Activated naive CD8-positive, alpha-beta T cell (primary cell): Measurements from ENCODE around the gene AMHR2.

Experiments
- H3K27ac Mint-ChIP-seq: one replicate; pipeline ENCODE4 v1.8.0; 2021; ENCODE audit warnings: mixed read lengths
- H3K27me3 Mint-ChIP-seq: one replicate; pipeline ENCODE4 v1.8.0; 2021; ENCODE audit warnings: mixed read lengths
- H3K36me3 Mint-ChIP-seq: one replicate; pipeline ENCODE4 v1.8.0; 2021; ENCODE audit warnings: mixed read lengths
- H3K4me1 Mint-ChIP-seq: one replicate; pipeline ENCODE4 v1.8.0; 2021; ENCODE audit warnings: low read depth, mixed read lengths
- H3K4me3 Mint-ChIP-seq: one replicate; pipeline ENCODE4 v1.8.0; 2021; ENCODE audit warnings: mild to moderate bottlenecking, mixed read lengths
- H3K9me3 Mint-ChIP-seq: one replicate; pipeline ENCODE4 v1.8.0; 2021; ENCODE audit warnings: low read depth, mixed read lengths

The AMHR2 gene

GRCh38 chr12:53474819-53475218 lies 51.2 kb downstream of the AMHR2 start:
- Mint-ChIP-seq H3K9me3 (no peaks in the 10 kb centered on the region), H3K4me3 (peak overlapping the region; percentile 57), H3K36me3 (peaks cover 7% of the 10 kb centered on the region), H3K27me3 (no peaks in the 10 kb centered on the region), H3K4me1 (peaks cover 56% of the 10 kb centered on the region), H3K27ac (peak overlapping the region; percentile 85)

GRCh38 chr12:53476769-53477209 lies 53.1 kb downstream of the AMHR2 start:
- no peaks in the 10 kb centered on the region for H3K27me3 Mint-ChIP-seq
- peaks cover 45% of the 10 kb centered on the region for H3K4me1 Mint-ChIP-seq
- peaks cover 3% of the 10 kb centered on the region for H3K36me3 Mint-ChIP-seq
- H3K9me3 Mint-ChIP-seq: no peaks in the 10 kb centered on the region
- peak overlapping the region; percentile 72 for H3K27ac Mint-ChIP-seq
- no peak overlapping the region for H3K4me3 Mint-ChIP-seq

GRCh38 chr12:53478865-53479264 lies 55.2 kb downstream of the AMHR2 start:
- H3K27ac Mint-ChIP-seq: peak overlapping the region; percentile 79
- no peak overlapping the region for H3K4me3 Mint-ChIP-seq

GRCh38 chr12:53479331-53479730 lies 55.7 kb downstream of the AMHR2 start:
- H3K9me3 Mint-ChIP-seq: no peaks in the 10 kb centered on the region
- H3K27me3 Mint-ChIP-seq: no peaks in the 10 kb centered on the region
- peak overlapping the region; percentile 10 for H3K27ac Mint-ChIP-seq

More at GRCh38 chr12:53478865-53479264, 55.2 kb downstream of the AMHR2 start:
- Mint-ChIP-seq H3K27me3 (no peaks in the 10 kb centered on the region), H3K4me1 (peaks cover 31% of the 10 kb centered on the region), H3K9me3 (no peaks in the 10 kb centered on the region), H3K36me3 (peaks cover 4% of the 10 kb centered on the region)

GRCh38 chr12:53480491-53481442 lies 57.1 kb downstream of the AMHR2 start:
- Mint-ChIP-seq H3K9me3 (no peaks in the 10 kb centered on the region), H3K4me3 (no peak overlapping the region), H3K36me3 (peaks cover 2% of the 10 kb centered on the region), H3K27me3 (no peaks in the 10 kb centered on the region), H3K27ac (peak overlapping the region; percentile 34), H3K4me1 (peaks cover 18% of the 10 kb centered on the region)

More at GRCh38 chr12:53479331-53479730, 55.7 kb downstream of the AMHR2 start:
- Mint-ChIP-seq H3K36me3 (peaks cover 4% of the 10 kb centered on the region), H3K4me3 (no peak overlapping the region), H3K4me1 (peaks cover 27% of the 10 kb centered on the region)
